ENCODE data around the gene HOXA13. TPM values are rescaled to one million over a fixed set of nuclear protein-coding genes. Genes with fewer than 3 reads are reported as not detected.

The HOXA13 gene
- polyA plus RNA-seq, 1 donor (not counting 4 experiments of a cell fraction or from before 2014, with no cell fraction given): not detected

DNA sequence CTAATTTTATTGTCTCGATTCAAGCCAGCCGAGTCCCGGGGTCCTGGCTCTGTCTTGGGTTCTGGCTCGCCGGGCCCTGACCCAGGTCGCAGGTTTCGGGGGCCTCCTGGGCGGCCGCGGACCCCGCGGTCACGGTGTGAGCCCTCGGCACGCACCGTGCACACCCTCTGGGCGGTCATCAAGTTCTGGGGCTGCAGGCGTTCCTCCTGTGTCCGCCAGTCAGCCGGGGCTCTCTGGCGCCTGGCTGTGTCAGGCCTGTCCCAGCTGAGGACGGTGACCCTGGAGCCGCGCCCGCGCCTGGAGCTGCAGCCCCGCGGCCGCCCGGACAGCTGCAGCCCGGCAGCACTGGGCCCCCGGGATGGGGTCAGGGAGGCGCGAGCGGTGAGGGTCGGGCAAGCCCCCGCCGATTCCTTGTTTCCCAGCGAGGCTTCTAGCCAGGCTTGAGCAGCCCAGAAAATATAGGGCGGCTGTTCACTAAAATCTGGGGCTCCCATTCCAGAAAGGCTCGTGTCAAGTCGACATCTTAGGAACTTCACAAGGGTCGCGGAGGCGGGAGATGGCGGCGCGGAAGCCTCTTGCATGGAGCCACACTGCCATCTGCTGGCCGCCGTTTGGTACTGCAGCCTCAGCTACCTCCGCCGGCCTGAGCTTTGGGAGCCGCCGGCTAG is 39.2 kb downstream of the HOXA13 start:
- FAIRE-seq (peak; percentile 69), DNase-seq (ENCODE audit: low read depth, low spot score) (no peak)
- Histone ChIP-seq H3K27ac (ENCODE audit: control insufficient read depth, insufficient read depth, low read length) (peak overlapping the region; percentile 87), H3K27me3 (ENCODE audit: control insufficient read depth, extremely low read depth, insufficient read depth, low read length) (no peaks in the 10 kb centered on the region), H3K79me2 (ENCODE audit: control insufficient read depth, insufficient read depth, low read length) (peaks cover 53% of the 10 kb centered on the region), H3K9me3 (ENCODE audit: control insufficient read depth, low read depth, low read length) (no peaks in the 10 kb centered on the region), H3K9ac (ENCODE audit: control insufficient read depth, extremely low read depth, insufficient read depth, low read length) (peak overlapping the region; percentile 90), H3K36me3 (ENCODE audit: control insufficient read depth in 2 of 2, extremely low read depth in 1 of 2, insufficient read depth in 2 of 2, low read length in 2 of 2) (peaks cover 4 to 10% of the 10 kb centered on the region in 2 experiments), H3K4me3 (ENCODE audit: control insufficient read depth in 2 of 3, extremely low read depth in 1 of 3, insufficient read depth in 2 of 3, low read depth in 1 of 3, low read length in 3 of 3) (peak overlapping the region; percentile 78 to 94 (median 80)), H3K4me1 (ENCODE audit: control insufficient read depth, extremely low read depth, insufficient read depth, low read length) (peaks cover 42% of the 10 kb centered on the region), H2AFZ (ENCODE audit: control insufficient read depth, low read length) (peak overlapping the region; percentile 87), H3K4me2 (ENCODE audit: control insufficient read depth, extremely low read depth, insufficient read depth, low read depth, low read length) (peak overlapping the region; percentile 98), H4K20me1 (ENCODE audit: control insufficient read depth, extremely low read depth, insufficient read depth, low read length) (no peaks in the 10 kb centered on the region), H3K9me1 (ENCODE audit: control insufficient read depth, extremely low read depth, insufficient read depth, low read length) (no peaks in the 10 kb centered on the region)
- TF ChIP-seq, protein P1, sequence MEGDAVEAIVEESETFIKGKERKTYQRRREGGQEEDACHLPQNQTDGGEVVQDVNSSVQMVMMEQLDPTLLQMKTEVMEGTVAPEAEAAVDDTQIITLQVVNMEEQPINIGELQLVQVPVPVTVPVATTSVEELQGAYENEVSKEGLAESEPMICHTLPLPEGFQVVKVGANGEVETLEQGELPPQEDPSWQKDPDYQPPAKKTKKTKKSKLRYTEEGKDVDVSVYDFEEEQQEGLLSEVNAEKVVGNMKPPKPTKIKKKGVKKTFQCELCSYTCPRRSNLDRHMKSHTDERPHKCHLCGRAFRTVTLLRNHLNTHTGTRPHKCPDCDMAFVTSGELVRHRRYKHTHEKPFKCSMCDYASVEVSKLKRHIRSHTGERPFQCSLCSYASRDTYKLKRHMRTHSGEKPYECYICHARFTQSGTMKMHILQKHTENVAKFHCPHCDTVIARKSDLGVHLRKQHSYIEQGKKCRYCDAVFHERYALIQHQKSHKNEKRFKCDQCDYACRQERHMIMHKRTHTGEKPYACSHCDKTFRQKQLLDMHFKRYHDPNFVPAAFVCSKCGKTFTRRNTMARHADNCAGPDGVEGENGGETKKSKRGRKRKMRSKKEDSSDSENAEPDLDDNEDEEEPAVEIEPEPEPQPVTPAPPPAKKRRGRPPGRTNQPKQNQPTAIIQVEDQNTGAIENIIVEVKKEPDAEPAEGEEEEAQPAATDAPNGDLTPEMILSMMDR (optimal IDR thresholded peaks at IDR 0.05 in 1 of 3, IDR thresholded peaks at IDR 0.05 in 1 of 3, conservative IDR thresholded peaks at IDR 0.05 in 1 of 3; ENCODE audit: extremely low read depth in 1 of 3, insufficient read depth in 2 of 3, low read length in 3 of 3): peak in 2 of 3 experiments; percentile 79 to 99
- TF ChIP-seq EZH2 (IDR thresholded peaks at IDR 0.05; ENCODE audit: low read length): no peak
- dilution Hi-C loops (cut with MboI; ENCODE audit: extremely low pct_ligation_motif_present, low sequenced_read_pairs): no loop called here

DNA sequence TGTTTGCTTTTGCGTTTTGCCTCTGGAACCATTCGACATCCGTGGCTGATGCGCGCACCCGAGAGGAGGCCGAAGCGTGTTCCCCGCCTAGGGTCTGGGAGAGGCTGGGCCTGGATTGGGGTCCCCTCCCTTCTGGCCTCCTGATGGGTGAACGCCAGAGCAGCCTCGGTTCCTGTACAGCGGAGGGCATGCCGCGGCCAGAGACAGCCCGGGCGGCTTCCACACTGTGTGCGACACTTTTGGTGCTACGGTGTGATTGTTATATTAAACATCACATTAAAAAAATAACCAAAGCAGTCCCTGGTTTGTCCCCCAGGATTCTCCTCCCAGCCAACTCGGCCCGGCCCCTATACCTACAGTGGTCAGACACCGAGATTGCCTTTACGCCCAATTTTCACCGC is 39.7 kb downstream of the HOXA13 start:
- Histone ChIP-seq H3K4me2 (ENCODE audit: control insufficient read depth, extremely low read depth, insufficient read depth, low read depth, low read length) (peak overlapping the region; percentile 98), H4K20me1 (ENCODE audit: control insufficient read depth, extremely low read depth, insufficient read depth, low read length) (no peaks in the 10 kb centered on the region), H3K9ac (ENCODE audit: control insufficient read depth, extremely low read depth, insufficient read depth, low read length) (peak overlapping the region; percentile 90), H3K4me1 (ENCODE audit: control insufficient read depth, extremely low read depth, insufficient read depth, low read length) (peaks cover 48% of the 10 kb centered on the region), H3K9me1 (ENCODE audit: control insufficient read depth, extremely low read depth, insufficient read depth, low read length) (no peaks in the 10 kb centered on the region), H3K9me3 (ENCODE audit: control insufficient read depth, low read depth, low read length) (no peaks in the 10 kb centered on the region), H3K27ac (ENCODE audit: control insufficient read depth, insufficient read depth, low read length) (peak overlapping the region; percentile 87), H3K4me3 (ENCODE audit: control insufficient read depth in 2 of 3, extremely low read depth in 1 of 3, insufficient read depth in 2 of 3, low read depth in 1 of 3, low read length in 3 of 3) (peak overlapping the region; percentile 78 to 94 (median 80)), H3K79me2 (ENCODE audit: control insufficient read depth, insufficient read depth, low read length) (peaks cover 54% of the 10 kb centered on the region), H3K36me3 (ENCODE audit: control insufficient read depth in 2 of 2, extremely low read depth in 1 of 2, insufficient read depth in 2 of 2, low read length in 2 of 2) (peaks cover 4 to 10% of the 10 kb centered on the region in 2 experiments), H2AFZ (ENCODE audit: control insufficient read depth, low read length) (peak overlapping the region; percentile 87), H3K27me3 (ENCODE audit: control insufficient read depth, extremely low read depth, insufficient read depth, low read length) (no peaks in the 10 kb centered on the region)
- FAIRE-seq: peak; percentile 41
- dilution Hi-C loops (cut with MboI; ENCODE audit: extremely low pct_ligation_motif_present, low sequenced_read_pairs): no loop called here
- TF ChIP-seq EZH2 (IDR thresholded peaks at IDR 0.05; ENCODE audit: low read length): no peak
- TF ChIP-seq, protein P1 (optimal IDR thresholded peaks at IDR 0.05 in 1 of 3, IDR thresholded peaks at IDR 0.05 in 1 of 3, conservative IDR thresholded peaks at IDR 0.05 in 1 of 3; ENCODE audit: extremely low read depth in 1 of 3, insufficient read depth in 2 of 3, low read length in 3 of 3): no peak
- DNase-seq (ENCODE audit: low read depth, low spot score): no peak

Data from keratinocyte (primary cell).